ENCODE data around the gene TAOK1.
"Not testable (repeated sequence)": the region's sequence is repeated elsewhere in the genome, so short reads cannot be mapped to it uniquely, and the experiment has no call there.

TAOK1 gene

DNA sequence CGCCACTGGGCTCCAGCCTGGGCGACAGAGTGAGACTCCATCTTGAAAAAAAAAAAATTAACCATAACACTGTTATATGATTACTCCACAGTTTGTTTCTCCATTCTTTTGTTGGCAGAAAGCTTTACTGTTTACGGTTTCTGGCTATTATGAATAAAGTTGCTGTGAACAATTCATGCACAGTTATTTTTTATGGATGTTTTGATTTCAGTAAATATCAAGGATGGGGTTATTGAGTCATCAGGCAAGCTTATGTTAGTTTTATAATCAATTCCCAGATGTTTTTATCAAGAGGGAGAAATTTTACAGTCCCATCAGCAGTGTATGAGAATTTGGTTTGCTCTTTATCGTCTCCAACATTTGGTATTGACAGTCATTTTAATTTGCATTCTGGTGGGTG, 67.9 kb downstream of the TAOK1 start:
- DNase-seq (ENCODE audit: low read depth) = no peak
- H3K4me3 ChIP-seq (ENCODE audit: low read length) = no peak overlapping the region
- no peak for TF ChIP-seq CTCF (conservative IDR thresholded peaks at IDR 0.05; ENCODE audit: low read depth, low read length)

GRCh38 chr17:29461483-29462206, 71.5 kb downstream of the TAOK1 start:
- TF ChIP-seq CTCF (conservative IDR thresholded peaks at IDR 0.05; ENCODE audit: low read depth, low read length) = no peak
- H3K4me3 ChIP-seq (ENCODE audit: low read length) = no peak overlapping the region
- DNase-seq (ENCODE audit: low read depth) = no peak

DNA sequence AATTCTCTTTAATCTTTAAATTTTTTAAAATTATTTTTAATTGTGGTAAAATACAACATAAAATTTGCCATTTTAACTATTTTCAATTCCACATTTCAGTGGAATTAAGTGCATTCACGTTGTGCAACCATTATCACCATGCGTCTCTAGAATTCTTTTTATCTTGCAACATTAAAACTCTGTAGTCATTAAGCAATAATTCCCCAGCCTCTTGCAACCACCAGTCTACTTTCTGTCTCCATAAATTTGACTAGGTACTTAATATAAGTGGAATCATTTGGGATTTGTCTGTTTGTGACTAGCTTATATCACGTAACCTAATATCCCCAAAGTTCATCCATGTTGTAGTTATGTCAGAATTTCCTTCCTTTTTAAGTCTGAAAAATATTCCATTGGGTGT, 79.1 kb downstream of the TAOK1 start:
- TF ChIP-seq CTCF (conservative IDR thresholded peaks at IDR 0.05; ENCODE audit: low read depth, low read length) = no peak
- DNase-seq (ENCODE audit: low read depth) = no peak
- H3K4me3 ChIP-seq (ENCODE audit: low read length) = no peak overlapping the region

DNA sequence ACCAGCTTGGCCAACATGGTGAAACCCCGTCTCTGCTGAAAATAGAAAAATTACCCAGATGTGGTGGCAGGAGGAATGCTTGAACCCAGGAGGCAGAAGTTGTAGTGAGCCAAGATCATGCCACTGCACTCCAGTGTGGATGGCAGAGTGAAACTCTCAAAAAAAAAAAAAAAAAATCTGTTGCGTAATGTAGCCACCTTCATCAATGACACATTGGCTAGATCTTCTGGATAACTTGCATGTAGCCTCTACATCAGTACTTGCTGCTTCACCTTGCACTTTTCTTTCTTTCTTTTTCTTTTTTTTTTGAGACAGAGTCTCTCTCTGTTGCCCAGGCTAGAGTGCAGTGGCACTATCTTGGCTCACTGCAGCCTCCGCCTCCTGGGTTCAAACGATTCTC, 83.3 kb downstream of the TAOK1 start:
- H3K4me3 ChIP-seq (ENCODE audit: low read length); DNase-seq (ENCODE audit: low read depth): not testable (repeated sequence)

- no peak for DNase-seq (ENCODE audit: low read depth)
- no peak overlapping the region for H3K4me3 ChIP-seq (ENCODE audit: low read length)
- no peak for TF ChIP-seq CTCF (conservative IDR thresholded peaks at IDR 0.05; ENCODE audit: low read depth, low read length)
Observed at GRCh38 chr17:29474297-29474696, 84.1 kb downstream of the TAOK1 start.

DNA sequence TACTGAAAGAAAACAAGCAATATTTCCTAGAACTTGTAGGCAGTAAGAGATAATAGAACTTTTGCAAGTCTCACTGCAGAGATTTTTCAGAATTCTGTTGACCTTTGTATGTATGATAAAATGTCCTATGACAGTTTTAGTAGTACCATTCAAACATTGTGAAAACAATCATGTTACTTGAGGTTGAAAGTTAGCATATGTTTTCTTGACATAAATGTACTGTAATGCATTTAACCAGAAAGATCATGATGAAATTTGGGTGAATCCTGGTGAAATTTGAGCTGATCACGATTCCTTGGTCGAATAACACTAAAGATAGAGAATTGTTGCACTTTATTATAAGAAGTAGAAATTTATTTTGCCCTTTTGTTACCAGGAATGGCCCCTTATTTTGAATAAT, 85.7 kb downstream of the TAOK1 start:
- DNase-seq (ENCODE audit: low read depth) = no peak
- no peak overlapping the region for H3K4me3 ChIP-seq (ENCODE audit: low read length)
- TF ChIP-seq CTCF (conservative IDR thresholded peaks at IDR 0.05; ENCODE audit: low read depth, low read length) = no peak

GRCh38 chr17:29480249-29480928, 90.2 kb downstream of the TAOK1 start:
- DNase-seq (ENCODE audit: low read depth); H3K4me3 ChIP-seq (ENCODE audit: low read length): not testable (repeated sequence)

GRCh38 chr17:29483503-29483902, 93.3 kb downstream of the TAOK1 start:
- no peak for DNase-seq (ENCODE audit: low read depth)
- TF ChIP-seq CTCF (conservative IDR thresholded peaks at IDR 0.05; ENCODE audit: low read depth, low read length) = no peak
- H3K4me3 ChIP-seq (ENCODE audit: low read length) = no peak overlapping the region
